Measurements from ENCODE around the gene TRAPPC5.

TRAPPC5 gene

DNA sequence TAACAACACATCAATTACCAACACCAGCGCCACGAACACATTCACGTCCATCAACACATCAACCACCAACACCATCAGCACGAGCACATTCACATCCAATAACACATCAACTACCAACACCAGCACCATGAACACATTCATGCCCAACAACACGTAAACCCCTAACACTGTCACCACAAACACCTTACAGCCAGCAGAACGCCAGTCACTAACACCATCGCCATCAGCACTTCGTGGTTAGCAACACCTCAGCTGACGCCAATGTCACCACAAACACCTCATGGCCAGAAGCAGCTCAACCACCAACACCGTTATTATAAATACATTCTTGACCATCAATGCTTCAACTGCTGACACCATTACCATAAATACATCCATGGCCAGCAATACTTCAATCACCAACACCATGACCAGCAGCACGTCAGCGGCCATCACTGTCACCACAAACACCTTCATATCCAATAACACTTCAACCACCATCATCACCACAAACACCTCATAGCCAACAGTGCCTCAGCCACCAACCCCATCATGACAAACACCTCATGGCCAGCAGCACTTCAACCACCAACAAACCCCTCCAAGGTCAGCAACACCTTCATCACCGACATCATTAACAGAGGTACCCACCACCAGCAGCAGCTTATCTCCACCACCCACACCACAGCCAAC lies 11.9 kb downstream of the TRAPPC5 start:
- ChIA-PET POLR2A (no interaction called here), CTCF (no interaction called here)
- no peak for DNase-seq (ENCODE audit: extremely low spot score)
- TF ChIP-seq TARDBP (IDR thresholded peaks at IDR 0.05) (no peak), LEF1 (IDR thresholded peaks at IDR 0.05; ENCODE audit: borderline replicate concordance) (no peak), L3MBTL2 (conservative IDR thresholded peaks at IDR 0.05) (no peak), SP1 (IDR thresholded peaks at IDR 0.05) (no peak), CTBP1 (IDR thresholded peaks at IDR 0.05; ENCODE audit: borderline replicate concordance) (no peak), ARNT (IDR thresholded peaks at IDR 0.05) (no peak), FOXK2 (IDR thresholded peaks at IDR 0.05) (no peak), FOXA1 (IDR thresholded peaks at IDR 0.05) (no peak), NFRKB (IDR thresholded peaks at IDR 0.05) (no peak), HDGF (IDR thresholded peaks at IDR 0.05; ENCODE audit: borderline replicate concordance) (no peak), ZNF384 (IDR thresholded peaks at IDR 0.05) (no peak), ELF4 (IDR thresholded peaks at IDR 0.05) (no peak), FOXM1 (IDR thresholded peaks at IDR 0.05; ENCODE audit: borderline replicate concordance) (no peak), SUZ12 (IDR thresholded peaks at IDR 0.05) (no peak), BHLHE40 (IDR thresholded peaks at IDR 0.05; ENCODE audit: borderline replicate concordance) (no peak)
- TF ChIP-seq, protein P1, sequence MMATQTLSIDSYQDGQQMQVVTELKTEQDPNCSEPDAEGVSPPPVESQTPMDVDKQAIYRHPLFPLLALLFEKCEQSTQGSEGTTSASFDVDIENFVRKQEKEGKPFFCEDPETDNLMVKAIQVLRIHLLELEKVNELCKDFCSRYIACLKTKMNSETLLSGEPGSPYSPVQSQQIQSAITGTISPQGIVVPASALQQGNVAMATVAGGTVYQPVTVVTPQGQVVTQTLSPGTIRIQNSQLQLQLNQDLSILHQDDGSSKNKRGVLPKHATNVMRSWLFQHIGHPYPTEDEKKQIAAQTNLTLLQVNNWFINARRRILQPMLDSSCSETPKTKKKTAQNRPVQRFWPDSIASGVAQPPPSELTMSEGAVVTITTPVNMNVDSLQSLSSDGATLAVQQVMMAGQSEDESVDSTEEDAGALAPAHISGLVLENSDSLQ (IDR thresholded peaks at IDR 0.05) = no peak

- TF ChIP-seq NFRKB (IDR thresholded peaks at IDR 0.05) = no peak
- no peak for TF ChIP-seq FOXA1 (IDR thresholded peaks at IDR 0.05)
- TF ChIP-seq BHLHE40 (IDR thresholded peaks at IDR 0.05; ENCODE audit: borderline replicate concordance) = no peak
- TF ChIP-seq TARDBP (IDR thresholded peaks at IDR 0.05) = no peak
- no peak for TF ChIP-seq FOXM1 (IDR thresholded peaks at IDR 0.05; ENCODE audit: borderline replicate concordance)
- no peak for TF ChIP-seq SP1 (IDR thresholded peaks at IDR 0.05)
- no peak for TF ChIP-seq LEF1 (IDR thresholded peaks at IDR 0.05; ENCODE audit: borderline replicate concordance)
- TF ChIP-seq ELF4 (IDR thresholded peaks at IDR 0.05) = no peak
- no peak for TF ChIP-seq FOXK2 (IDR thresholded peaks at IDR 0.05)
- no peak for TF ChIP-seq ARNT (IDR thresholded peaks at IDR 0.05)
- TF ChIP-seq L3MBTL2 (conservative IDR thresholded peaks at IDR 0.05) = no peak
- TF ChIP-seq CTBP1 (IDR thresholded peaks at IDR 0.05; ENCODE audit: borderline replicate concordance) = no peak
- TF ChIP-seq, protein P1 (IDR thresholded peaks at IDR 0.05) = no peak
- no peak for TF ChIP-seq HDGF (IDR thresholded peaks at IDR 0.05; ENCODE audit: borderline replicate concordance)
- TF ChIP-seq ZNF384 (IDR thresholded peaks at IDR 0.05) = no peak
- TF ChIP-seq SUZ12 (IDR thresholded peaks at IDR 0.05) = no peak
- ChIA-PET POLR2A (no interaction called here), CTCF (no interaction called here)
- DNase-seq (ENCODE audit: extremely low spot score) = no peak
Observed at GRCh38 chr19:7694499-7694898, 13.9 kb downstream of the TRAPPC5 start.

GRCh38 chr19:7697721-7698287 lies 17.2 kb downstream of the TRAPPC5 start:
- ChIA-PET POLR2A (interaction anchor here (1.0 to 1.7 kb wide), 3 partner anchors 8 to 17 kb away, joined by 3 to 10 read pairs (median 3); partner anchors contain the start of gene TRAPPC5), CTCF (interaction anchor here (1.5 kb wide), 1 partner anchor 17 kb away, joined by 4 read pairs; the partner anchor contains the start of gene TRAPPC5)
- TF ChIP-seq HDGF (IDR thresholded peaks at IDR 0.05; ENCODE audit: borderline replicate concordance) (no peak), SUZ12 (IDR thresholded peaks at IDR 0.05) (no peak), BHLHE40 (IDR thresholded peaks at IDR 0.05; ENCODE audit: borderline replicate concordance) (no peak), ZNF384 (IDR thresholded peaks at IDR 0.05) (no peak), ELF4 (IDR thresholded peaks at IDR 0.05) (no peak), NFRKB (IDR thresholded peaks at IDR 0.05) (no peak), ARNT (IDR thresholded peaks at IDR 0.05) (no peak), FOXA1 (IDR thresholded peaks at IDR 0.05) (no peak)
- no peak for DNase-seq (ENCODE audit: extremely low spot score)

DNA sequence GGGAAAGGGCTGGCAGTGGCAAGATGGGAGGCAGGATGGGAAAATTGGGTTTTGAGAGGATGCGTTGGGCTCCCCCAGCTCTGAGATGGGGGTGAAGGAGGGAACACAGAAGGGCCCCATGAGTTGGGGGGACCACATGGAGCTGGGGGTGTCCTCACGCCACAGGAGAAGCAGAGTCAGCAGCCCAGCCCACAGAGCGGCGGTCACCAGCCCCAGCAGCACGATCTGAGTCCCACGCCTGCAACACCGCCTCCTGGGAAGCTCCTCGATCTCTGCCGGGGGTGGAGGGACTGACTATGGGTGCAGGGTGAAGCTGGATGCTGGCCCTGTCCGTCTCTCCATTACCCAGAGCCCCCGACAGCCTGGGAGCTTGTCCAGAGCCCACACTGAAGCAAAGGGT lies 17.9 kb downstream of the TRAPPC5 start:
- no peak for TF ChIP-seq L3MBTL2 (conservative IDR thresholded peaks at IDR 0.05)
- TF ChIP-seq BHLHE40 (IDR thresholded peaks at IDR 0.05; ENCODE audit: borderline replicate concordance) = no peak
- TF ChIP-seq HDGF (IDR thresholded peaks at IDR 0.05; ENCODE audit: borderline replicate concordance) = no peak
- no peak for TF ChIP-seq SUZ12 (IDR thresholded peaks at IDR 0.05)
- no peak for TF ChIP-seq ZNF384 (IDR thresholded peaks at IDR 0.05)
- no peak for TF ChIP-seq SP1 (IDR thresholded peaks at IDR 0.05)
- TF ChIP-seq, protein P1 (IDR thresholded peaks at IDR 0.05) = no peak
- TF ChIP-seq CTBP1 (IDR thresholded peaks at IDR 0.05; ENCODE audit: borderline replicate concordance) = no peak
- TF ChIP-seq ARNT (IDR thresholded peaks at IDR 0.05) = no peak
- TF ChIP-seq NFRKB (IDR thresholded peaks at IDR 0.05) = no peak
- no peak for TF ChIP-seq ELF4 (IDR thresholded peaks at IDR 0.05)
- no peak for TF ChIP-seq FOXA1 (IDR thresholded peaks at IDR 0.05)
- TF ChIP-seq FOXM1 (IDR thresholded peaks at IDR 0.05; ENCODE audit: borderline replicate concordance) = no peak
- no peak for TF ChIP-seq LEF1 (IDR thresholded peaks at IDR 0.05; ENCODE audit: borderline replicate concordance)
- TF ChIP-seq FOXK2 (IDR thresholded peaks at IDR 0.05) = no peak
- no peak for TF ChIP-seq TARDBP (IDR thresholded peaks at IDR 0.05)
- POLR2A ChIA-PET = interaction anchor here (1.4 to 1.7 kb wide), 2 partner anchors 9 to 18 kb away, joined by 3 to 10 read pairs; partner anchors contain the start of gene TRAPPC5
- CTCF ChIA-PET = interaction anchor here (0.7 to 1.5 kb wide), 2 partner anchors 18 kb away, joined by 3 to 4 read pairs; partner anchors contain the start of gene TRAPPC5
- no peak for DNase-seq (ENCODE audit: extremely low spot score)

DNA sequence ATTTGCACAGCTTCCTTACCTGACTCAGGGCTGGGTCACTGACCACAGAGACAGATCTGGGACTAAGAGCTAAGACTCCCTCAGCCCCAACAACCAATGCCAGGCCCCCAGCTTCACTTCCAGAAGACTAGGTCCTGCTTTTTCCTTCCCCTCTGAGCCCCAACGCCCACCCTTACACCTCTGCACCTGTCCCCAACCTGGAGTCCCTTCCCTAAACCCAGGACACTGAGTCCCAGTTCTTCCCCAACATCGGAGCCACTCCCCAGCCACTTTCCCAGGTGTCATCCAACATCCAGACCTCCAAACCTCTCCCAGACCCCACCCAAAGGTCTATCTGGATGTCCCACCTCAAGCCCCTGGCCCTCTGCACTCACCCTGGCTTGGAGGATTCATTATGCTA lies 18.4 kb downstream of the TRAPPC5 start:
- TF ChIP-seq FOXA1 (IDR thresholded peaks at IDR 0.05) (no peak), CTBP1 (IDR thresholded peaks at IDR 0.05; ENCODE audit: borderline replicate concordance) (no peak), ARNT (IDR thresholded peaks at IDR 0.05) (no peak), NFRKB (IDR thresholded peaks at IDR 0.05) (no peak), SP1 (IDR thresholded peaks at IDR 0.05) (no peak), LEF1 (IDR thresholded peaks at IDR 0.05; ENCODE audit: borderline replicate concordance) (no peak), L3MBTL2 (conservative IDR thresholded peaks at IDR 0.05) (no peak), FOXK2 (IDR thresholded peaks at IDR 0.05) (no peak), FOXM1 (IDR thresholded peaks at IDR 0.05; ENCODE audit: borderline replicate concordance) (no peak), TARDBP (IDR thresholded peaks at IDR 0.05) (no peak)
- TF ChIP-seq, protein P1 (IDR thresholded peaks at IDR 0.05) = no peak
- no peak for DNase-seq (ENCODE audit: extremely low spot score)
- POLR2A ChIA-PET = interaction anchor here (1.7 kb wide), 1 partner anchor 18 kb away, joined by 10 read pairs; the partner anchor contains the start of gene TRAPPC5
- CTCF ChIA-PET = interaction anchor here (0.7 kb wide), 1 partner anchor 18 kb away, joined by 3 read pairs; the partner anchor contains the start of gene TRAPPC5

Measured in HEK293T (cell line).